ENCODE results near the gene TIMM8B.

- TF ChIP-seq, protein P1, sequence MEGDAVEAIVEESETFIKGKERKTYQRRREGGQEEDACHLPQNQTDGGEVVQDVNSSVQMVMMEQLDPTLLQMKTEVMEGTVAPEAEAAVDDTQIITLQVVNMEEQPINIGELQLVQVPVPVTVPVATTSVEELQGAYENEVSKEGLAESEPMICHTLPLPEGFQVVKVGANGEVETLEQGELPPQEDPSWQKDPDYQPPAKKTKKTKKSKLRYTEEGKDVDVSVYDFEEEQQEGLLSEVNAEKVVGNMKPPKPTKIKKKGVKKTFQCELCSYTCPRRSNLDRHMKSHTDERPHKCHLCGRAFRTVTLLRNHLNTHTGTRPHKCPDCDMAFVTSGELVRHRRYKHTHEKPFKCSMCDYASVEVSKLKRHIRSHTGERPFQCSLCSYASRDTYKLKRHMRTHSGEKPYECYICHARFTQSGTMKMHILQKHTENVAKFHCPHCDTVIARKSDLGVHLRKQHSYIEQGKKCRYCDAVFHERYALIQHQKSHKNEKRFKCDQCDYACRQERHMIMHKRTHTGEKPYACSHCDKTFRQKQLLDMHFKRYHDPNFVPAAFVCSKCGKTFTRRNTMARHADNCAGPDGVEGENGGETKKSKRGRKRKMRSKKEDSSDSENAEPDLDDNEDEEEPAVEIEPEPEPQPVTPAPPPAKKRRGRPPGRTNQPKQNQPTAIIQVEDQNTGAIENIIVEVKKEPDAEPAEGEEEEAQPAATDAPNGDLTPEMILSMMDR (IDR thresholded peaks at IDR 0.05), result no peak
- no peak for TF ChIP-seq POLR2A (IDR thresholded peaks at IDR 0.05)
Measured at GRCh38 chr11:112037527-112037926, 49.0 kb downstream of the TIMM8B start.
